ENCODE data around the gene ATP8B4.

DNA sequence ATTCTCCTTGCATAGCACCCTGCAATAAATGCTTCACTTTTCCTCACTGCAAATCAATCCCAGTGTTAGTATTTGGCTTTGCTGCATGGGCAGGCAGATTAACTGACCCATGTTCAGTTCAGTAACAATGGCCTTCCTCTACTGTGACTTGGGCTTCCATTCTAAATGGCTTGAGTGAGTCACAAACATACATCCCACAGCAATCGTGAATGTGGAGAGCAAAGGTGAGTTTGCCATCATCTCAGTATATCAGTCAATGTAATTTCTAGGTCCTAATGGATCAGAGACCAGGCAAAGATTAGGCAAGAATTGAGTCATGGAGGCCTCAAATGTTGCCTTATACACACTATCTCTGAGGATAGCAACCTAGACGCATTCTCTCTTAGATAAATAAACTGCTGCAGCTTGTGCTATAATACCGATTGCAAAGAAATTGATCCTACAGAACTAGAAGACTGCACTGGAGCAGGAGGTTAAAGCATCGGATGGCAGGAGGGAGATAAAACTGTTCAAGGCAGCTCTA lies 8.3 kb upstream of the ATP8B4 start:
- TF ChIP-seq, protein P1, sequence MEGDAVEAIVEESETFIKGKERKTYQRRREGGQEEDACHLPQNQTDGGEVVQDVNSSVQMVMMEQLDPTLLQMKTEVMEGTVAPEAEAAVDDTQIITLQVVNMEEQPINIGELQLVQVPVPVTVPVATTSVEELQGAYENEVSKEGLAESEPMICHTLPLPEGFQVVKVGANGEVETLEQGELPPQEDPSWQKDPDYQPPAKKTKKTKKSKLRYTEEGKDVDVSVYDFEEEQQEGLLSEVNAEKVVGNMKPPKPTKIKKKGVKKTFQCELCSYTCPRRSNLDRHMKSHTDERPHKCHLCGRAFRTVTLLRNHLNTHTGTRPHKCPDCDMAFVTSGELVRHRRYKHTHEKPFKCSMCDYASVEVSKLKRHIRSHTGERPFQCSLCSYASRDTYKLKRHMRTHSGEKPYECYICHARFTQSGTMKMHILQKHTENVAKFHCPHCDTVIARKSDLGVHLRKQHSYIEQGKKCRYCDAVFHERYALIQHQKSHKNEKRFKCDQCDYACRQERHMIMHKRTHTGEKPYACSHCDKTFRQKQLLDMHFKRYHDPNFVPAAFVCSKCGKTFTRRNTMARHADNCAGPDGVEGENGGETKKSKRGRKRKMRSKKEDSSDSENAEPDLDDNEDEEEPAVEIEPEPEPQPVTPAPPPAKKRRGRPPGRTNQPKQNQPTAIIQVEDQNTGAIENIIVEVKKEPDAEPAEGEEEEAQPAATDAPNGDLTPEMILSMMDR (conservative IDR thresholded peaks at IDR 0.05; ENCODE audit: low read length) = no peak
- TF ChIP-seq EZH2phosphoT487 (IDR thresholded peaks at IDR 0.05; ENCODE audit: borderline replicate concordance) = no peak

Data from Loucy (cell line).